Fibroblast of the conjunctiva (primary cell): ENCODE results near the gene AIFM3.
A peak's percentile ranks its signal among the peaks of the same experiment; 100 is the strongest.
"Not testable (repeated sequence)": the region's sequence is repeated elsewhere in the genome, so short reads cannot be mapped to it uniquely, and the experiment has no call there.

Experiments used
- DNase-seq: peaks from one replicate; pipeline ENCODE4 v3.0.0-alpha.2; 2010; ENCODE audit warnings: low read depth

The AIFM3 gene

DNA sequence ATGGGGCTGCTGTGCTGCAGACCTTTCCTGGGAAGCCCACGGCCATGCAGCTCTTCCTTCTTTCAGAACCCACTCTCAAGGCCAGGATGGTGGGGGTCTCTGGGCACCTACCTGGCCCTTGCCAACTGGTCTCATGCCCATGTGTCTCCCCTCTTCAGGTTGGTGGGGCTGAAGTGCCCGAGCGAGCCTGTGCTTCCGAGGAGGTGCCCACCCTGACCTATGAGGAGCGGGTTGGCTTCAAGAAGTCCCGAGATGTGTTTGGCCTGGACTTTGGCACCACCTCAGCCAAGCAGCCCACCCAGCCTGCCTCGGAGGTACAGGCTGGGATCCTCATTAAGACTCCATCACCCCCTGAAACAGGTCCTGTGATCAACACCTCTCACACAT, 25.0 kb downstream of the AIFM3 start:
- DNase-seq, result no peak

DNA sequence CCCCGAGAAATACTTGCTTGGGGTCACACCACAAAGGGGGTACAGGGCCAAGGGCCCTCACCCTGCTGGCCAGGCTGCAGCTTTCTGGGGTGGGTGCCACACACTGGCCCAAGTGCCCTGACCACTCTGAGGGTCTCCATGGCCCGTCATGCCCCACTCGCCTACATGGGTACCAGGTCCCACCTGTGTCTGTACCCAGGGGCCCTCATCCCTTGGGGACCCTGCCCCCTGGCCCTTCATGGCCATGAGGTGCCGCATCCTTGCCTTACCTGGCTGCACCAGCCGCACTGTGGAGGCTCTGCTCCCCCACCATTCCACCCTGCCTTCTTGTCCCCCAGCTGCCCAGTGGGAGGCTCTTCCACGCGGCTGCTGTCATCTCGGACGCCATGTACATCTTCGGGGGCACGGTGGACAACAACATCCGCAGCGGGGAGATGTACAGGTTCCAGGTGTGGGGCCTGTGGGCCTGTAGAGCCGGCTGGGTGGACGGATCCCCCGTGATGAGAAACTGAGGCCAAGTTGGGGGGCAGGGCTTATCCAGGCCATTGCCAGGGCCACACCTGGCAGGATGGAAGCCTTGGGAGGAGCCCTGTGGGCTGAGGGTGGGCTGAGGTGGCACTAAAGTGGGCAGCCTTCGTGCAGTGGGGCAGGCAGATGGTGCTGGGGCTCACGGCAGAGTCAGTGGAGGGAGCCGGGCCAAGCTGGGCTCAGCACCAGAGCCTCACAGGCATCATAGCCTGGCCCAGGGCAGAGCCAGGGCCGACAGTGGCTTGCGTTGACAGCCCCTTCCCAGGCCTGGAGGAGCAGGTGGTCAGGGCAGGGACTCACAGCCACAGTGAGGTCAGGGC, 25.6 kb downstream of the AIFM3 start:
- DNase-seq, result no peak

DNA sequence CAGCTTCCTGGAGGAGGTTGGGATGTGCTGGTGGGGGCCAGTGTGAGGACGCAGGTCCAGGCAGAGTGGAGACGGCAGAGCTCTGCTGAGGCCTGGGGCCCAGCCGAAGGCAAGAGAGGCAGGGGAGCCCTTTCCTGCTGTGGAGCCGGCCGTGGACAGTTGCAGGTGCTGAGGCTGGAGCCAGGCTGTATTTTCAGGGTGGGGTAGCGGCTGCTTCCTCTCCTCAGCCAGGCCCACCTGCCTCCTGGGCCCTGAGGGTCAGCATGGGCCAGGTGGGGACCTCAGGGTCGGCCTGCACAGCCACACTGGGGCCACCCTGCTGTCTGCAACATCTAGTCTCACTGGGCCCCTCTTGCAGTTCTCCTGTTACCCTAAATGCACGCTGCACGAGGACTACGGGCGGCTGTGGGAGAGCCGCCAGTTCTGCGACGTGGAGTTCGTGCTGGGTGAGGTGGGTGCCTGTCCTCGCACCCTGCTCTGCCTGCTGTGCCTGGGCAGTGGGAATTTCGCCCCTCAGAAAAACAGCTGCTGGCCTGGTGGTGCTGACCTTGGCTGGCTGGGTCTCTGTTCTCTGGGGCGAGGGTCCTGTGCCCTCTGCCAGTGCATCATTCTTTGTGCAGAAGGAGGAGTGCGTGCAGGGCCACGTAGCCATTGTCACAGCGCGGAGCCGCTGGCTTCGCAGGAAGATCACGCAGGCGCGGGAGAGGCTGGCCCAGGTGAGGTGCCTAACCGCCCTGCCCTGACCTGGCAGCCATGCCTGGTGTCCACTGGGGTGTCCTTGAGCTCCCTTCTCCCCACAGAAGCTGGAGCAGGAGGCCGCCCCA, 26.5 kb downstream of the AIFM3 start:
- DNase-seq, result no peak

DNA sequence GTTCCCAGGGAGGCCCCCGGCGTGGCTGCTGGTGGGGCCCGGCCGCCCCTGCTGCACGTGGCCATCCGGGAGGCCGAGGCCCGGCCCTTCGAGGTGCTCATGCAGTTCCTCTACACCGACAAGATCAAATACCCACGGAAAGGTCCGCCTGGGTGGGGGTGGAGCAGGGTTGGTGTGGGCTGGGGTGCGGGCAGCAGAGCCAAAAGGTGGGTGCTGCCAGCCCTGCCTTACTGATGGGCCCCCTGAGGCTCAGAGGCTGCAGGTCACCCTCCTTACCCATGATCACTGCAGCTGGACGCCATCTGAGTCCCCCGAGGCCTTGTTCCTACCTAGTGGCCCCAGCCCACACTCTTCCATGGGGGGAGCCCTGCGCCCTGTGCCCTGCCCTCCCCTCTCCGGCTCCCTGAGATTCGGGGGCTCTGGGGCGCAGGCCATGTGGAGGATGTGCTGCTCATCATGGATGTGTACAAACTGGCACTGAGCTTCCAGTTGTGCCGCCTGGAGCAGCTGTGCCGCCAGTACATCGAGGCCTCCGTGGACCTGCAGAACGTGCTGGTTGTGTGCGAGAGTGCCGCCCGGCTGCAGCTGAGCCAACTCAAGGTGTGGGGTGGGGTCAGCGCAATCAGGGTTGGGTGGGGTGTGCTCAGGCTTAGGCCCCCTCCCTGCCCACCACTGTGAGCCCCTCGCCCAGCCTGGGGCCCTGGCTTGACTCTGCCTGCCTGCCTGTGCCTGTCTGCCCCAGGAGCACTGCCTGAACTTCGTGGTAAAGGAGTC, 27.3 kb downstream of the AIFM3 start:
- no peak for DNase-seq

DNA sequence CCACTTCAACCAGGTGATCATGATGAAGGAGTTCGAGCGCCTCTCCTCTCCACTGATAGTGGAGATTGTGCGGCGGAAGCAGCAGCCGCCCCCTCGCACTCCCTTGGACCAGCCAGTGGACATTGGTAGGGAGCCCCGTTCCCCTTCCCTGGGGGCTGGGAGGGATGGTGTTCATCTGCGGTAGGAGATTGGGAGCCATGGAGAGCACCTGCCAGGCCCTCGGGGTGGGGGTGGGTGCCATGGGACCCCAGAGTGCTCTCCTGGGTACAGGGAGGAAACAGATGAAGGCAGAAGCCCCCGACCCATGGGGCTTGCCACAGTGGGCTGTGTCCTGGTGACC, 27.8 kb downstream of the AIFM3 start:
- DNase-seq, result no peak

- no peak for DNase-seq
These were observed 28.4 kb downstream of the AIFM3 start for GRCh38 chr22:20995329-20996030.

DNA sequence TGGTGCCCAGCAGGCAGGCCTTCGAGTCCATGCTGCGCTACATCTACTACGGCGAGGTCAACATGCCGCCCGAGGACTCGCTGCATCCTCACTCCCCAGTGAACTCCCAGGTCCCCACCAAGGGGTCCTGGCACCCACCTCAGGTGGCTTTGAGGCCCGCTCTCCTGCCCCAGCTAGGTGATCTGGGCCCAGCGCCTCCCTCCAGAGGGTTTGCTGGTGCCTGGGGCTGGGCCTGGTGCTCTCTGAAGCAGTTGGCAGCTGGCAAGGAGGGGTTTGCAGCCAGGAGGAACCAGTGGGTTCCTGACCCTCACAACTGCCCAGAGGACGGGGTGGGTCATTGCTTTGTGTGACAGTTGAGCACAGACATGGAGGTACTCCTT, 29.0 kb downstream of the AIFM3 start:
- no peak for DNase-seq

DNA sequence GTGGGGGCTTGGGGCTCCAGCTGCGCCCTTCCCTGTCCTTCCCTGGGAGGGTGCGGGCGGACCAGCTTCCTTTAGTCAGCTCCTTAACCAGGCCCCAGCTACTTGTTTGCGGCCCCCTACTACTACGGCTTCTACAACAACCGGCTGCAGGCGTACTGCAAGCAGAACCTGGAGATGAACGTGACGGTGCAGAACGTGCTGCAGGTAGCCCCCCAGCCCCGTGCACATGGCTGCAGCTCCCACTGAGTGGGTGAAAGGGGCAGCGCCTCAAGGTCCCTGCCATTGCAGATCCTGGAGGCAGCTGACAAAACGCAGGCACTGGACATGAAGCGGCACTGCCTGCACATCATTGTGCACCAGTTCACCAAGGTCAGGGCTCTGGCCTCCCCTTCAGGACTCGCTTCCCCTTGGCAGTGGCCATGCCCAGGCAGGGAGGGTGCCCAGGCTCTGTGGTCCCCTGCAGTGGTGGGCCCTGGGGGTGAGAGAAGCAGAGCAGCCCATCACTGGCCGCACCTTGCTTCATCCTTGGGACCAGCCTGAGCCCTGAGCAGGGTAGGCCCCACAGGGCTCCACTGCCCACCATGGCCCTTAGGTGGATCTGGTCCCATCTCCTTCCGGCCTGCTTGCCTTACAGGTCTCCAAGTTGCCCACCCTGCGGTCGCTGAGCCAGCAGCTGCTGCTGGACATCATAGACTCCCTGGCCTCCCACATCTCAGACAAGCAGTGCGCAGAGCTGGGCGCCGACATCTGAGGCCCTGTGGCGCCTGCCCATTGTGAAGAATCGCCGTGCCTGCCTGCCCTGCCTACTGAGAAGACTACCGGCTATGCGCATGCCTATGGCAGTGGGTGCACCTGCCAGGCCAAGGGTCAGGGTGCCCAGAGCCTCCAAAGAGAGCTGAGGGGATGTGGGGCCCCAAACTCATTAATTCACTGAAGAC, 29.8 kb downstream of the AIFM3 start:
- no peak for DNase-seq

GRCh38 chr22:20997536-20998257, 30.6 kb downstream of the AIFM3 start:
- no peak for DNase-seq

DNA sequence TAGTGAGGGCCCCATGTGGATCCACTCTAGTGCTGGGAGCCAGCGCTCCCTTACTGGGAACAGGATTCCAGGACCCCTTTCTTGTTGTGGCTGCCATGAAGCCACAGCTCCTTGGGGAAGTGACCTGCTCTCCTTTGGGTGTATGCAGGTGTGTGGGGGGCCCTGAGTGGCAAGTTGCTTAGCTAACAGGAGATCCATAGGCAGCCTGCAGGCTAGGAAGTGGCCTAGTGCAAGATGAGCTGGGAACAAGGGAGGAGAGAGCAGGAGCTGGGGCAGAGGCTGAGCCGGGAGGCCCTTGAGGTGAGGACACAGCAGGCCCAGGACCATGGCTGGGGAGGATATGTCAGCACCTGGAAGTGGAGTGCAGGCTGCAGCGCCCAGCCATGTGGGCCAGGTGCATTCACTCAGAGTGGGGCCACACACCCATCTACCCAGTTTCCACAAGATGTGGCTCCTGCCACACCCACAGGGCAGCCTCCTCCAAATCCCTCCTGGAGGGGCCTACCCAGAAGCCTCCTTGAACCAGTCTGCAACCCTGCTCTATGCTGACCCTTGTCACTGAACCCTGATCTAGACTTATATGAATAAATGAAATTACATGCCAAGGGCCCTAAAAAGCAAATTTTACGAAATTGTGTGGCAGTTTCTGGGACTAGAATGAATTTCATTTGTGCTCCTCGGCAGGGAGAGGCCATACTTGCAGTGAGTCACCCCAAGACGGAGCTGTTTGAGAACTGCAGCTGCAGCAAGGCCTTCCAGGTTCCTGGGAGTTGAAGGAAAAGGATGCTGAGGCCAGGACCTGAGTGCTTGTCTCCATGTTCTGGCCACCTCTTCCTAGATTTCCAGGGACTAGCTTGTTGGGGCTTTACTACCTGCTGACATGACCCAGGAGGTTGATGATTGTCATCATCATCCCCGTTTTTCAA, 31.6 kb downstream of the AIFM3 start:
- DNase-seq, result no peak

DNA sequence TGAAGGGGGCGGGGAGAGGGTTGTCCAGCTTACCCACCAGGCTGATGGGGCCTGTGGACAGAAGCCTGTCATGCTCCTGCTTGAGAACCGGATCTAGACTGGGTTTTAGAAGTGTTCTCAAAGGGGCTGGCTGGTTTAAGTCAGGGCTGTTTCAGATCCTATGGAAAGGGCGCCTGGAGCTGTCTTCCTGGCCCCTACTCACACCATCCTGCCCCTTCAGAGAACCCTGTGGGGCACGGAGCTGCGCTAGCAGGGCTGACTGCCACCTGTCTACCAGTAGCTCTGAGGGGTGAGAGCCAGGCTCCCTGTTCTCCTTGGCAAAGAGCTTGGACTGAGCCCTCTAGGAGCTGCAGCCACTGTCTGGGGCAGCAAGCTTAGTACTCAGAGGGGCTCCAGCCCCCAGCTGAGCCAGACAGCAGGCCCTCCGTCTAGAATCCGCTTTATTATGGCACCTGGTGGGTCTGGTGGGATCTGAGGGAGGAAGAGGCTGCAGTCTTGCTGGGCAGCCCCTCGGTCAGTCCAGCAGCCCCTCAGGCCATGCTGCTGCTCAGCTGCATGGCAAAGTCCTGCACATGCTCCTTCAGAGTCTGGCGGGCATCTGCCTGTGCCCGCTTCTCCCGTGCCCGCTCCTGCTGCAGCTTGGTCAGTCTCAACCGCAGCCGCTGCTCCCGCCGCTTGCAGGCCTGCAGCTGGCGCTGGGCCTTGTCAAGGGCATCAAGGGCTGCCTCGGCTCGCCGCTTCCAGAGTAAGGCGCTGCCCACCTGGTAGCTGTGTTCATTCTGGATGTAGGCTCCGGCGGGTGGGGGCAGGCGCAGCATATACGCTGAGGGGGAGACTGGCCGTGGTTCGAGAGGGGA, 32.5 kb downstream of the AIFM3 start:
- no peak for DNase-seq

GRCh38 chr22:21000207-21000986, 33.3 kb downstream of the AIFM3 start:
- DNase-seq, result no peak

DNA sequence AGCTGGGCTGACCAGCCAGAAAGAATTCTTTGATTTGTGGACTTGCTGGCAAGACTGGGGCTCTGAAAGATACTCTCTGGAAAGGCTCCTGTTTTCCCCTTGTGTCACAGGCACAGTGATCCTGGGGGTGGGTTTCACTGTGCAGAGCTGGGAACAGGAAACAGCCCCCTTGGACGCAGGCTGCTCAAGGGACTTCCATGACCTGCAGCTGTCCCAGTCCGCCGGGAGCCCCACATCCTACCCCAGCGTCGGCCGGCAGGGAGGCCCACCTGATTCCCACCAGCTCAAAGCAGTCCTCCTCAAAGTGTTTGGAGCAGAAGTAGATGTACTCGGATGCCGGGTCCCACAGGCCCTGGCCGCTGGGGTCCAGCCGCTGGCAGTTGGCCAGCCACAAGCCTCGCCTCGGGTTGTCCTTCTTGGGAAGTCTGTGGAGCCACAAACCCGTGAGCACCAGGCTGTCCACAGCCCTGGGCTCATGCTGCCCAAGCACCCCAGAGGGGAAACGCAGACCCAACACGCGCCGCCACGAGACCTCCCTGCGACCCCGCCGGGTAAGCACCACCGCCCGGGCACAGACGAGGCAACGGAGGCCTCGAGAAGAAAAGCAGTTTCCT, 34.0 kb downstream of the AIFM3 start:
- DNase-seq, result no peak

GRCh38 chr22:21001601-21002325, 34.7 kb downstream of the AIFM3 start, which contains the start of gene THAP7:
THAP7 (minus strand) TSS chr22:21002118; CDS start chr22:21001911, 207 bp downstream.
- peak; percentile 89 for DNase-seq

DNA sequence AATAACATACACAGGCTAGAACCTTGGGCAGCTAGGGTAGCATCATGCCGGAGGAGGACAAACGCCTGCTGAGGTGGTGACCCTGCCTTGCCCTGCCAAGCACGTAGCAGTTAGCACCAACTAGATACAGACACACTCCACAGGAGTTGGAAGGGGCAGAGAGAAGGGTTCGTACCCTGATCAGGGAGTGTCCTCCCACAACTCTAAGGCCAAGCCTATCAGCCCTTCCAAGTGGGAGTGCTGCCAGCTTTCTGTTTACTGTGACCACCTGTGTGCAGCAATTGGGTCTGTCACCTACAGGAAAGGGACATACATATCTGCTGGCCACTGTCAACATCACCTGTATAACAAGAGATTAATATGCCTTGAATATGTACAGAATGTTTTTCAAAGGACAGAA, 36.7 kb downstream of the AIFM3 start:
- DNase-seq, result no peak

- DNase-seq, result not testable (repeated sequence)
These were observed 42.2 kb downstream of the AIFM3 start for GRCh38 chr22:21009208-21009607.
